Right lobe of liver (tissue), 4 donors: ENCODE measurements around the gene PTH2.

ENCODE experiments used
- CTCF ChIP-seq, 4 donors: fragments of 200-600 bp in 3 of 4; fragments of 450-650 bp in 1 of 4; IDR thresholded peaks; one replicate each; pipeline versions ENCODE4 v1.5.1 to v1.8.0; 2016 to 2022; ENCODE audit warnings: antibody characterized with exemption in 4 of 4, mild to moderate bottlenecking in 2 of 4
- POLR2A ChIP-seq: fragments of 450-650 bp; IDR thresholded peaks from one replicate; pipeline ENCODE4 v1.6.1; 2017; ENCODE audit warnings: antibody characterized with exemption, mild to moderate bottlenecking
- donor health status: DM: no; HTN: no; CAD: no.
- donor health status: DM: no; HTN: no; CAD: no.
- donor health status: DM: no; HTN: yes; CAD: no.

GRCh38 chr19:49393881-49394280, 29.4 kb downstream of the PTH2 start:
- TF ChIP-seq CTCF (IDR thresholded peaks at IDR 0.05) (no peak), POLR2A (no peak)
